Effector memory CD4-positive, alpha-beta T cell (primary cell): Measurements from ENCODE around the gene MARF1.

Experiments used
- DNase-seq, 3 donors: peaks; one replicate each; pipeline ENCODE4 v3.0.0-alpha.2; 2020
- H3K27ac ChIP-seq: 2 replicates; pipeline ENCODE4 v1.7.0; 2013; ENCODE audit warnings: mild to moderate bottlenecking, low read length, moderate library complexity; ENCODE audit not compliant: insufficient read depth, poor library complexity, severe bottlenecking
- H3K27me3 ChIP-seq: replicated peaks from 2 replicates; pipeline ENCODE4 v1.7.0; 2013; ENCODE audit warnings: mild to moderate bottlenecking, low read length; ENCODE audit not compliant: insufficient read depth, control insufficient read depth, poor library complexity, severe bottlenecking
- H3K36me3 ChIP-seq: 2 replicates; pipeline ENCODE4 v1.7.0; 2013; ENCODE audit warnings: mild to moderate bottlenecking, low read length, moderate library complexity; ENCODE audit not compliant: control insufficient read depth, insufficient read depth
- H3K4me1 ChIP-seq: 2 replicates; pipeline ENCODE4 v1.7.0; 2013; ENCODE audit warnings: low read length, mild to moderate bottlenecking; ENCODE audit not compliant: control insufficient read depth, insufficient read depth, poor library complexity, severe bottlenecking
- H3K4me3 ChIP-seq: 2 replicates; pipeline ENCODE4 v1.7.0; 2013; ENCODE audit warnings: low read length, low read depth, mild to moderate bottlenecking; ENCODE audit not compliant: insufficient read depth, poor library complexity, severe bottlenecking
- H3K9me3 ChIP-seq: 2 replicates; pipeline ENCODE4 v1.7.0; 2013; ENCODE audit warnings: mild to moderate bottlenecking, low read length, moderate library complexity; ENCODE audit not compliant: control insufficient read depth

Gene MARF1

DNA sequence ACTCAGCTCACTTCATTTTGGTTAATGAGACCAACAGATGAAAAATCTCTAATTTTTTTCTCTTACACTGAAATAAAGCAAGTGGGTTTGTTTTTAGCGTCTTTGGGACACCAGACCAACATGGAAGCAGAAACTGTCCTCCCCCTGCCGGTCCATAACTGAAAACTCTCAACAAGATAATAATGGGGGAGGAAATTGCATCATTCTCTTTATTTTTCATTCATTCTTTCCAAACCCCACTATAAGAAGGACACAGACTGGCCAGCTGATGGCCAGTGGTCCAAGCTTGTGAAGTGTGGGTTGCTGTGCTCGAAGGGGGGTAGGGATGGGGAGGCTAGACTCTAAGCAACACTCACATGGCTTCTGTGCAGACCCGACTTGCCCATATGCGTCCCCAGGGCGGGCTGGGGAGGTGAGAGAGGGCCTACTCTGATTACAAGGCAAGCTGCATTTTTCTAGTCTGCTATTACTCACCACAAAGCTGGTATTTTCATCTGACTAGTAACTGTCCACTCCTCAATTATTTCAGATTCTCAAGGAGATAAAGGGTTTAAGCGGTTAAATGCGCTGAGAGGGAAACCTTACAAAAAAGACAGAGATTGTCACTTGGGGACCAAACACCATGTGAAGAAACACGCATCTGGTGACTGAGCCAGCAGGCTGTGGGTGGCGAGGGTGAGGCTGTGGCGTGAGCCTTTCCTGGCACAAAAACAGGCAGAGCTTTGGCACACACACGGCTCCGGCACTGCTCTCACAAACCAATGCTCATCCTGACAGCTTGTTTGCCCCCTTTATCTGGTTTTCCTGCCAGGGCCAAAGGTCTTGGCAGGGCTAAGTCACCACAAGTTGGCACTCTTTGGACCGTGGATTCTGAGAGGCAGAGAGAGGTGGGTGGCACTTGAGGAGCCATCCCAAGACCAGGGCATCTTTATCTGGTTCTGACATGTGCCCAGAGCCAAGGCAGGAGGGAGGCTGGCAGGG is 38.2 kb downstream of the MARF1 start:
- peaks cover 96% of the 10 kb centered on the region for H3K36me3 ChIP-seq
- no peak for DNase-seq
- H3K4me3 ChIP-seq: no peak overlapping the region
- H3K27me3 ChIP-seq: no peaks in the 10 kb centered on the region
- H3K4me1 ChIP-seq: no peaks in the 10 kb centered on the region
- no peak overlapping the region for H3K27ac ChIP-seq
- no peaks in the 10 kb centered on the region for H3K9me3 ChIP-seq

GRCh38 chr16:15602285-15603044 is 40.5 kb downstream of the MARF1 start:
- H3K4me1 ChIP-seq: no peaks in the 10 kb centered on the region
- no peaks in the 10 kb centered on the region for H3K27me3 ChIP-seq
- no peak overlapping the region for H3K27ac ChIP-seq
- no peak overlapping the region for H3K4me3 ChIP-seq
- DNase-seq: no peak
- peaks cover 98% of the 10 kb centered on the region for H3K36me3 ChIP-seq
- H3K9me3 ChIP-seq: no peaks in the 10 kb centered on the region

GRCh38 chr16:15601212-15601879 is 41.6 kb downstream of the MARF1 start:
- no peak overlapping the region for H3K4me3 ChIP-seq
- H3K4me1 ChIP-seq: no peaks in the 10 kb centered on the region
- no peaks in the 10 kb centered on the region for H3K9me3 ChIP-seq
- DNase-seq: no peak
- H3K27ac ChIP-seq: no peak overlapping the region
- H3K36me3 ChIP-seq: peaks cover 99% of the 10 kb centered on the region
- no peaks in the 10 kb centered on the region for H3K27me3 ChIP-seq

DNA sequence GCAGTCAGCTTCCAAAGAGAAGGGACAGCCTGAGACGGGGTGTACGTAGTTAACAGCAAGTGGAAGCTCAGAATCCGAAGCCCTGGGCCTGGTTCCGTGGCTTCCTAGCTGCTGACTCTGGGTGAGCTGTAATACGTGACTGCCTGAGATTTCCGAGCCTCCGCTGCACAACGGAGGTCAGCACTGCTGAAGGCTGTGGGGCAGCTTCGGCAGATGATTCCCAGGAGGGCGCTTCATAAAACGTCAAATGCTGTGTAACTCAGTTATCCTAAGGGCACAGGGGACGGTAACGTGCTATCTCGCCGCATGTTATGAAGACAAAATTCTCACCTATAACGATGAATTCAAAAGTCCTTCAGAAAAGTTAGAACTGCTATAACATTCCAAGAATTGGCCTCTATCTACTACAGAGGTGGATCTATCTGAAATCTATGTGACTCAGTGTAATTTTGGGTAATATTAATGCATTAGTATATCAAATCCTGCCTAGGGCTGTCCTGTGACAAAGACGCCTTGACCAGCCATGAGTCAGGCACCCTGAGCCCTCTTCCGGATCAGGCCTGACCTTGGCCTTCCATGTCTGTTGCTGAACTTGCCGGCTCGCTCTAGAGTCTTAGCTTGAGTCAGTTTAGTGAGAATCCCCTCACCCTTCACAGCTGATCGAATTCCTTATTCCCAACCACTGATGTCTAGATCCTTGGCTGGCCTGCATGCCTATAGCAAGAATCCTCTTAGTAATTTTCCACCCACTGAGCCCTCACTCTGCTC is 43.5 kb downstream of the MARF1 start:
- no peaks in the 10 kb centered on the region for H3K4me1 ChIP-seq
- no peaks in the 10 kb centered on the region for H3K9me3 ChIP-seq
- H3K36me3 ChIP-seq: peaks cover 96% of the 10 kb centered on the region
- H3K27me3 ChIP-seq: no peaks in the 10 kb centered on the region
- H3K27ac ChIP-seq: no peak overlapping the region
- no peak overlapping the region for H3K4me3 ChIP-seq
- no peak for DNase-seq

- peaks cover 92% of the 10 kb centered on the region for H3K36me3 ChIP-seq
Observed at GRCh38 chr16:15598648-15599190, 44.2 kb downstream of the MARF1 start.

DNA sequence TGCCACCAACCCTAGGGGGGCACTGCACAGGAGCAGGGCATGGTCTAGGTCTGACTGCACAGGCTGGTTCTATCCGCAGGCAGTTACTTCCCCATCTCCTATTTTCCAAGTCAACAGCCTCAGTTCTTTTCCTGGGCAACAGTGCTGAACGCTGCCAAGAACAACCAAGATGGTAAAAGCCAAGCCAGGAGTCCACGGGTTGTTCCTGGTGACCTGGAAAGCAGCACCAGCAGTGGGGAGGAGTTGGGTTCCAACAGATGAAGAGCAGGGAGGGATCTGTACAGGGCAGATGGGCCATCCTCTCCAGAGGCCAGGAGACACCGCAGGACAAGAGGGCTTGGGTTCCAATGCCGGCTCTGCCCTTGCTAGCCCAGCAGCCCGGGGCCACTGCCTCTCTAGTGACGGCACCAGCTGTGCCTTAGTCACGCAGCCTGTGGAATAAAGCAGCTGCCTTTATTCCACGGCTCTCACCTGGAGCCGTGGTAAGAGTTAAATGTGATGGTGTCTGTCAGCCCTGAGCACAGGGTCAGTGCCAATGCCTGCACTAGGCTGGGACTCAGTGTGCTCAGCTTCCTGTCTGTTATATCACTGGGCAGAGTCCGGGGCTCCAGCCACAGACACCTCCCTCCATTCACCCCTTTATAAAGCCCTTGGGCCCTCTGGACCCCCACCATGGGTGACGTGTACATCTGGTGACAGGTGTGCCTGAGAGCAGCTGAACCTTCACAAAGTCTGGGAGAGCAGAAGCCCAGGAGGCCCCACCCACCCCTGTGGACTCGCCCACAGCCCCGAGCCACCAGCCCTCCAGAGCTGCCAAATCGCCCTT is 44.9 kb downstream of the MARF1 start:
- no peaks in the 10 kb centered on the region for H3K4me1 ChIP-seq

More at GRCh38 chr16:15598648-15599190, 44.2 kb downstream of the MARF1 start:
- no peaks in the 10 kb centered on the region for H3K4me1 ChIP-seq
- H3K27ac ChIP-seq: no peak overlapping the region
- DNase-seq: no peak
- H3K27me3 ChIP-seq: no peaks in the 10 kb centered on the region
- H3K4me3 ChIP-seq: no peak overlapping the region
- no peaks in the 10 kb centered on the region for H3K9me3 ChIP-seq

GRCh38 chr16:15597135-15597534 is 45.8 kb downstream of the MARF1 start:
- Histone ChIP-seq H3K27me3 (no peaks in the 10 kb centered on the region), H3K9me3 (no peaks in the 10 kb centered on the region), H3K4me1 (peaks cover 3% of the 10 kb centered on the region), H3K4me3 (no peak overlapping the region), H3K27ac (no peak overlapping the region), H3K36me3 (peaks cover 80% of the 10 kb centered on the region)
- no peak for DNase-seq

More for the DNA sequence above, 44.9 kb downstream of the MARF1 start:
- no peaks in the 10 kb centered on the region for H3K27me3 ChIP-seq
- H3K9me3 ChIP-seq: no peaks in the 10 kb centered on the region
- H3K4me3 ChIP-seq: no peak overlapping the region
- DNase-seq: no peak
- no peak overlapping the region for H3K27ac ChIP-seq
- H3K36me3 ChIP-seq: peaks cover 88% of the 10 kb centered on the region

DNA sequence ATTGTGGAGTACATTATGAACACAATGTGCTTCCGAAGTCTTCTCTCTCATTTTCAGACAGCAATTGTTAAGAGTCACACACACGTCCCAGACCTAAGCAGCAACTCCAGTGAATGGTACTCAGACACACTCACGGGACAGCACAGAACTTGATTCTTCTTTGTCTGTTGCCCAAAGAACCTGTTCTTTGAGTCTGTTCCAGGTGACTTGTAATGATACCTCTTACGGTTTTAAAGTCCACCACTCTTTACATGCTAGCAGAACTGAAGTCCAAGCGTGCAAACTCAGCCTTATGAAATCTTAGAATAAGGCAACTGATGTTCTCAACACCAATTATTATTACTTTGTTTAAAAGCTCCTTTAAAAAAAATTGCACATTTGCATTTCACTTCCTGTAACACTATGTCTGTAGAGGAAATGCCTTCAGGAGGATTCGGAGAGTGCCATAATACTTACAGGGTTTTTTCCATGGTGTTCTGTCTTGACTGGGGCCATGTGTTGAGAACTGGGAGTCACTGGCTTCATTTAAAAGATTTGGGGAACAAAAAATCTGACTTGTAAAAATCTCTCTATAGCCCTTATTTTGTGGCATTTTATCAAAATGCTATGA is 48.1 kb downstream of the MARF1 start:
- Histone ChIP-seq H3K27ac (no peak overlapping the region), H3K27me3 (no peaks in the 10 kb centered on the region), H3K9me3 (no peaks in the 10 kb centered on the region), H3K4me1 (peaks cover 10% of the 10 kb centered on the region), H3K4me3 (no peak overlapping the region), H3K36me3 (peaks cover 57% of the 10 kb centered on the region)
- DNase-seq: no peak
